Mesothelial cell of epicardium (in vitro differentiated cells): Measurements from ENCODE around the gene PXMP4. TPM values are rescaled to one million over a fixed set of nuclear protein-coding genes. Genes with fewer than 3 reads are reported as not detected.
A peak's percentile ranks its signal among the peaks of the same experiment; 100 is the strongest.

Source experiments
- DNase-seq, 2 experiments: peaks; one replicate each; pipeline ENCODE4 v3.0.0; 2021; ENCODE audit warnings: low spot score in 2 of 2; ENCODE audit not compliant: unreplicated experiment in 2 of 2
- H3K27ac Mint-ChIP-seq: 2 replicates; pipeline ENCODE4 v1.8.0; 2021; ENCODE audit warnings: mixed read lengths
- H3K27me3 Mint-ChIP-seq: 2 replicates; pipeline ENCODE4 v1.8.0; 2021; ENCODE audit warnings: low read depth, mixed read lengths
- H3K36me3 Mint-ChIP-seq: 2 replicates; pipeline ENCODE4 v1.8.0; 2021; ENCODE audit warnings: mixed read lengths
- H3K4me1 Mint-ChIP-seq: 2 replicates; pipeline ENCODE4 v1.8.0; 2021; ENCODE audit warnings: mixed read lengths
- H3K4me3 Mint-ChIP-seq: 2 replicates; pipeline ENCODE4 v1.8.0; 2021; ENCODE audit warnings: mild to moderate bottlenecking, moderate library complexity, mixed read lengths
- H3K9me3 Mint-ChIP-seq: 2 replicates; pipeline ENCODE4 v1.8.0; 2021; ENCODE audit warnings: mixed read lengths
- CTCF ChIP-seq: fragments of 200-600 bp; sonication (generic); IDR thresholded peaks from one replicate; pipeline ENCODE4 v1.5.0; 2021; ENCODE audit warnings: antibody characterized with exemption; ENCODE audit not compliant: unreplicated experiment
- total RNA-seq: library from RNA; stranded (reverse); gene quantifications from 3 replicates; pipeline ENCODE4 v1.2.1, GENCODE V29; 2021

PXMP4 gene
- total RNA-seq, 1 donor from 2014 or later = 7.5 TPM

- Mint-ChIP-seq H3K27ac (no peak overlapping the region), H3K9me3 (no peaks in the 10 kb centered on the region), H3K27me3 (no peaks in the 10 kb centered on the region), H3K4me1 (peaks cover 7% of the 10 kb centered on the region), H3K4me3 (no peak overlapping the region), H3K36me3 (peaks cover 4% of the 10 kb centered on the region)
- no peak for TF ChIP-seq CTCF
- DNase-seq = no peak
Observed at GRCh38 chr20:33697129-33697528, 23.0 kb downstream of the PXMP4 start.

- Mint-ChIP-seq H3K27me3 (no peaks in the 10 kb centered on the region), H3K9me3 (no peaks in the 10 kb centered on the region), H3K4me1 (peaks cover 7% of the 10 kb centered on the region), H3K27ac (no peak overlapping the region), H3K4me3 (no peak overlapping the region), H3K36me3 (no peaks in the 10 kb centered on the region)
- no peak for TF ChIP-seq CTCF
- DNase-seq = no peak
Observed at GRCh38 chr20:33696448-33696847, 23.7 kb downstream of the PXMP4 start.

- peaks cover 13% of the 10 kb centered on the region for H3K4me1 Mint-ChIP-seq
- no peaks in the 10 kb centered on the region for H3K9me3 Mint-ChIP-seq
Observed at GRCh38 chr20:33694639-33695012, 25.5 kb downstream of the PXMP4 start.

GRCh38 chr20:33693741-33694638 lies 26.1 kb downstream of the PXMP4 start:
- DNase-seq = no peak
- Mint-ChIP-seq H3K27me3 (no peaks in the 10 kb centered on the region), H3K4me1 (peaks cover 15% of the 10 kb centered on the region), H3K9me3 (no peaks in the 10 kb centered on the region), H3K4me3 (no peak overlapping the region), H3K36me3 (no peaks in the 10 kb centered on the region), H3K27ac (peak overlapping the region; percentile 40)
- no peak for TF ChIP-seq CTCF

More at GRCh38 chr20:33694639-33695012, 25.5 kb downstream of the PXMP4 start:
- Mint-ChIP-seq H3K27ac (peak overlapping the region; percentile 40), H3K4me3 (no peak overlapping the region), H3K36me3 (no peaks in the 10 kb centered on the region), H3K27me3 (no peaks in the 10 kb centered on the region)
- no peak for TF ChIP-seq CTCF
- DNase-seq = no peak

- Mint-ChIP-seq H3K9me3 (no peaks in the 10 kb centered on the region), H3K36me3 (no peaks in the 10 kb centered on the region), H3K4me1 (peaks cover 22% of the 10 kb centered on the region), H3K4me3 (no peak overlapping the region), H3K27ac (no peak overlapping the region), H3K27me3 (no peaks in the 10 kb centered on the region)
- TF ChIP-seq CTCF = no peak
- DNase-seq = no peak
Observed at GRCh38 chr20:33693289-33693688, 26.8 kb downstream of the PXMP4 start.
